ENCODE measurements around the gene CYGB.
"Not testable (repeated sequence)": the region's sequence is repeated elsewhere in the genome, so short reads cannot be mapped to it uniquely, and the experiment has no call there.

The CYGB gene

DNA sequence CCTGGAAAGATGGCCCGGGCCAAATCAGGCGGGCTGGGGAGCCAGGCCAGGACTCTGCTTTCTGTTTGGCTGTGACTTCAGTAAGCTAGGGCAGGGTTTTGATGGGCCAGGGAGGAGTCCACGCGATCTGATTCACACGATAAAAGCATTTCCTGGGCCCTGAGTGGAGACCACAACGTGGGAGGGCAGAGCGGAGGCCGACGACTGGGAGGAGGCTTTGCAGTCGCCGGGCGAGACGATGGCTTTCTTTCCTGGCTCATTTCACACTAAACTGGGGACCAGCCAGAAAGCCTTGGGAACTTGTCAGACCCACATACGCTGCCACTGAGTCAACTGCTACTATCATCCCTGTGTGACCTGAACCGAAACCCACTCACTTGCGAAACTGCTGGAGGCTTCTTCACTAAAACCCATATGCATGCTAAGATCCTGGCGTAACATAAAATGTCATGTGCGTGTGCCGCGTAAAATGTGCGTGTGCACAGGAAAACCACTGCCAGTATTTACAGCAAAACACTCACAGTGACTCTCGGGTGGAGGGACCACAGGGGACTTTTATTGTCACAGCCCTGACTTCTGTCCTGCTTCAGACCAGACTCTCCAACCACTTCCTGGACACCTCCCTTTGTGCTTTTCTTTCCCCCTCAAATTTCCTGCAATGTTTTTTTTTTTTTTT is 22.1 kb downstream of the CYGB start:
- DNase-seq (ENCODE audit: low read depth): no peak
- no peak overlapping the region for H3K4me3 ChIP-seq (ENCODE audit: low read depth, low read length)
- TF ChIP-seq, protein P1, sequence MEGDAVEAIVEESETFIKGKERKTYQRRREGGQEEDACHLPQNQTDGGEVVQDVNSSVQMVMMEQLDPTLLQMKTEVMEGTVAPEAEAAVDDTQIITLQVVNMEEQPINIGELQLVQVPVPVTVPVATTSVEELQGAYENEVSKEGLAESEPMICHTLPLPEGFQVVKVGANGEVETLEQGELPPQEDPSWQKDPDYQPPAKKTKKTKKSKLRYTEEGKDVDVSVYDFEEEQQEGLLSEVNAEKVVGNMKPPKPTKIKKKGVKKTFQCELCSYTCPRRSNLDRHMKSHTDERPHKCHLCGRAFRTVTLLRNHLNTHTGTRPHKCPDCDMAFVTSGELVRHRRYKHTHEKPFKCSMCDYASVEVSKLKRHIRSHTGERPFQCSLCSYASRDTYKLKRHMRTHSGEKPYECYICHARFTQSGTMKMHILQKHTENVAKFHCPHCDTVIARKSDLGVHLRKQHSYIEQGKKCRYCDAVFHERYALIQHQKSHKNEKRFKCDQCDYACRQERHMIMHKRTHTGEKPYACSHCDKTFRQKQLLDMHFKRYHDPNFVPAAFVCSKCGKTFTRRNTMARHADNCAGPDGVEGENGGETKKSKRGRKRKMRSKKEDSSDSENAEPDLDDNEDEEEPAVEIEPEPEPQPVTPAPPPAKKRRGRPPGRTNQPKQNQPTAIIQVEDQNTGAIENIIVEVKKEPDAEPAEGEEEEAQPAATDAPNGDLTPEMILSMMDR (IDR thresholded peaks at IDR 0.05; ENCODE audit: control insufficient read depth, extremely low read depth, insufficient read depth): no peak

DNA sequence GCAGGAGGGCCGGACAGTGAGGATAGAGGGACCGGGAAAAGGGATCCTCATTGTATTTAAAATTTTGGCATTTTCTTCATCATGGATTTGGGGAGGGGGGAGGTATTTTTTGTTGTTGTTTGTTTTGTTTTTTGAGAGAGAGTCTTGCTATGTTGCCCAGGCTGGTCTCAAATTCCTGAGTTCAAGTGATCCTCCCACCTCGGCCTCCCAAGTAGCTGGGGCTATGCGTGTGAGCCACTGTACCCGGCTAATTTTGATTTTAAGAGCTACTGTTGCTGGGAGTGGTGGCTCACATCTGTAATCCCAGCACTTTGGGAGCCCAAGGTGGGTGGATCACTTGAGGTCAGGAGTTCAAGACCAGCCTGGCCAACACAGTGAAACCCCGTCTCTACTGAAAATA is 23.2 kb downstream of the CYGB start:
- not testable (repeated sequence) for H3K4me3 ChIP-seq (ENCODE audit: low read depth, low read length); DNase-seq (ENCODE audit: low read depth)

DNA sequence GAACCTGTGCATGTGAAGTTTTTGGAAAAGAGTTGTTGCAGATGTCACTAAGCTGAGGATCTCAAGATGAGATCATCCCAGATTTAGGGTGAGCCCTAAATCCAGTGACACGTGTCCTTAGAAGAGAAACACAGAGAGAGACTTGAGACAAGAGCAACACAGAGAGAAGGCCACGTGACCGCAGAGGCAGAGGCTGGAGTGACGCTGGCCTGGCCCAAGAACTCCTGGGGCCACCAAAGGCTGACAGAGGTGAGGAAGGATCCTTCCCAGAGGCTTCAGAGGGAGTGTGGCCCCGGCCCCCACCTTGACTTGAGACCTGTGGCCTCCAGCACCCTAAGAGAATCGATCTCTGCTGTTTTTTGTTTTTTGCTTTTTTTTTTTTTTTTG is 24.2 kb downstream of the CYGB start:
- TF ChIP-seq, protein P1 (IDR thresholded peaks at IDR 0.05; ENCODE audit: control insufficient read depth, extremely low read depth, insufficient read depth): no peak
- H3K4me3 ChIP-seq (ENCODE audit: low read depth, low read length): no peak overlapping the region

DNA sequence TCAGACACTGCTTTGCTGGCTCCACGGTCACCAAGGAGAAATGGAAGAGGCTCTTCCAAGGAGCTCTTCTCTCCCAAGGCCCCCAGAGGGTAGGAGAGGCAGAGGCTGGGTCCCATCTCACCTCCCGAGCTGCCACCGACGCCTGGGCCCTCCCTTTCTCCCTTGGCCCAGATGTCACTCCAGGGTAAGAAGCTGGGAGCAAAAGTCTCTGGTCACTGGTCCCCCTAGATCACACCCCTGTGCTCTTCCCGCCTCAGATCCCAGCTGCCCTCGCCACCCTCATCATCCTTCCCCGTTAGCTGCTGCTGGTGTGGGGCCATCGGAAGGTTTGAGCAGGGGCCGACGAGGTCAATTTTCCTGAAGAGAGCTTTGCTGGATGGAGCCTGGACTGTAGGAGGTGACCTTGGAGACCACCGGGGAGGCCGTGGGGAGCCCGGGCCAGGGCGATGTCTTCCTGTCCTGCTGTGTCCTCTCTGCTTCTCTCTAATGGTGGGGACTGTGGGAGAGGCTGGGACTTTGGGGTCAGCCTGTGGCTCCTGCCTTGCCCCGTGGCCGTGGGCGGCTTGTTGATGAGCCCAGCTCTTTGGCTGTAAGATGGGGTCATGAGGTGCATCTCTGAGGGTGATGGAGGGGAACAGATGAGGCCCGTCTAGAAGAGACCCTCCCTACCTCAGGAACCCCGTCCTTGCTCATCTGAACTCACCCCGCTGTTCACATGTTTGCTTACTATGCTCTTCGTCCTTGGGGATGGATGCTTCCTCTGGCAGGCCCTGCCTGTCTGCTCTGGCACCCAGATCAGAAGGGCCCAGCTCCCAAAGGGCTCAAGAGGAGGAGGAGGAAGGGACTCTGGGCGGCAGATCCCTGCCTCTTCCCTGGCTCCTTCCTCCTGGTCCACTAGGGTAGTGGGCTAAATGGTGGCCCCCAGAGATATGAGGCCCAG is 24.9 kb downstream of the CYGB start:
- H3K4me3 ChIP-seq (ENCODE audit: low read depth, low read length): no peak overlapping the region

More for the DNA sequence above, 24.2 kb downstream of the CYGB start:
- DNase-seq (ENCODE audit: low read depth): no peak

DNA sequence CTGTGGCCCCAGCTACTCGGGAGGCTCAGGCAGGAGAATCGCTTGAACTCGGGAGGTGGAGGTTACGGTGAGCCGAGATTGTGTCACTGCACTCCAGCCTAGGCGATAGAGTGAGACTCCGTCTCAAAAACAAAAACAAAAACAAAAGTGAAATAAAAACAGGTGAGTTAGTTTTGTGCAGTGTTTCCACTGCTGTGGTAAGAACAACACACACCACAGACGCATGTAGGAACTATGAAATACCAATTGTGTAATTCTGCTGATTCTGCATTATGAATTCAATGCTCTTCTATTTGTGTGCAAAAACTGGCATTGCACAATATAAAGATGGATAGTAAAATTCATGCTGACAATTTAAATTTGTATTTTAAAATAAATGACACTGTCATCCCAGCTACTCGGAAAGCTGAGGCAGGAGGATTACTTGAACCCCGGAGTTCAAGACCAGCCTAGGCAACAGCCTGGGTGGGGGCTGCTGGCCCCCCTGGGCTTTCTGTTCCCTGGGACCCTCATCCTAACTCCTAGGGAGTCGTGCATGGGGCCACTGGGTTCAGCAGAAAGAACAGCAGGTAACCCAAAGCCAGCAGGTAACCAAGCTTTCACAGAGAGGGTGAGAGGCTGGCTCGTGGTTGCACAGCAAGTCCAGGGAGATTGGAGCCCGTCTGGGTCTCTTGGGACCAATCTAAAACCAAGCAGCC is 25.7 kb downstream of the CYGB start:
- TF ChIP-seq, protein P1 (IDR thresholded peaks at IDR 0.05; ENCODE audit: control insufficient read depth, extremely low read depth, insufficient read depth): no peak
- DNase-seq (ENCODE audit: low read depth): no peak
- H3K4me3 ChIP-seq (ENCODE audit: low read depth, low read length): no peak overlapping the region

More for the DNA sequence above, 24.9 kb downstream of the CYGB start:
- DNase-seq (ENCODE audit: low read depth): no peak
- TF ChIP-seq, protein P1 (IDR thresholded peaks at IDR 0.05; ENCODE audit: control insufficient read depth, extremely low read depth, insufficient read depth): no peak

DNA sequence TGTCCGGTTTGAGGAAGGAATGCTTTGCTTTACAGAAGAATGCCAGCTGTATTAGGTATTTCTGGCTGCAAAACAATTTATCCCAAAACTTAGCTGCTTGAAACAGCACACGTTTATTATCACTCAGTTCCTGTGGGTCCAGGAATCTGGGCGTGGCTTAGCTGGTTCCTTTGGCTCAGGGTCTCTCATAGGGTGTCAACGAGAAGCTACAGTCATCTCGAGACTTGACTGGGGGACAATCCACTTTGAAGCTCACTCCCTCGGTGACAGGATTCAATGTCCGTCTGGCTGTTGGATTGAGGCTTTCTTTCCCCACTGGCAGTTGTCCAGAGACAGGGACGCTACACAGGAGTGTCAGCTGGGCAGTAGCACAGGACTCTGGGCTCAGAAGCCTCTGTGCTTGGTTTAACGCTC is 26.7 kb downstream of the CYGB start:
- DNase-seq (ENCODE audit: low read depth): no peak
- TF ChIP-seq, protein P1 (IDR thresholded peaks at IDR 0.05; ENCODE audit: control insufficient read depth, extremely low read depth, insufficient read depth): no peak

DNA sequence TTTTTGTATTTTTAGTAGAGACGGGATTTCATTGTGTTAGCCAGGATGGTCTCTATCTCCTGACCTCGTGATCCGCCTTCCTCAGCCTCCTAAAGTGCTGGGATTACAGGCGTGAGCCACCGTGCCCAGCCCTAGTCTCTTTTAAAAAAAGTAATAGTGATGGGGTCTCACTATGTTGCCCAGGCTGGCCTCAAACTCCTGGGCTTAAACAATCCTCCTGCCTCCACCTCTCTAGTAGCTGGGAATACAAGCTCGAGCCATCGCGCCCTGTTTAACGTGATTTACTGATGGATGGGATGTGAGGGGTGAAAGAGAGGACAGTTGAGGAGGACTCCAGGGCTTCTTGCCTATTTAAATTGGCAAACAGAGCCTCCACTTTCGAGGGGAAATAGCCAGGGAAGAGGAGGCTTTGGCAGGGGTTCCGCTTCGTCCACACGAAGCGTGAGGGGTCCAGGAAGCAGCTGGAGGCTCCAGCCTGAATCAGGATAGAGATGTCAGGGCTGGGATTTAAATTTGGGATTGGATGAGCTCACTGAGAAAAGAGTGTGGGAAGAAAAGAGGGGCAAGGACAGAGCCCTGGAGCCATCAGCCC is 28.9 kb downstream of the CYGB start:
- not testable (repeated sequence) for DNase-seq (ENCODE audit: low read depth); H3K4me3 ChIP-seq (ENCODE audit: low read depth, low read length)

More for the DNA sequence above, 26.7 kb downstream of the CYGB start:
- H3K4me3 ChIP-seq (ENCODE audit: low read depth, low read length): no peak overlapping the region
